HEK293 (cell line): ENCODE results near the gene VGLL4.

Experiments
- SP2 ChIP-seq: fragments of 450-650 bp; formaldehyde crosslinking; IDR thresholded peaks from 2 replicates; pipeline ENCODE4 v1.5.1; 2016; ENCODE audit warnings: missing biosample characterization, missing genetic modification characterization
- ZNF146 ChIP-seq: fragments of 450-650 bp; formaldehyde crosslinking; IDR thresholded peaks from 2 replicates; pipeline ENCODE4 v1.5.1; 2016; ENCODE audit warnings: missing biosample characterization, missing genetic modification characterization
- ZNF530 ChIP-seq: fragments of 450-650 bp; formaldehyde crosslinking; IDR thresholded peaks from 2 replicates; pipeline ENCODE4 v1.5.1; 2016; ENCODE audit warnings: low read depth, missing biosample characterization, missing genetic modification characterization

DNA sequence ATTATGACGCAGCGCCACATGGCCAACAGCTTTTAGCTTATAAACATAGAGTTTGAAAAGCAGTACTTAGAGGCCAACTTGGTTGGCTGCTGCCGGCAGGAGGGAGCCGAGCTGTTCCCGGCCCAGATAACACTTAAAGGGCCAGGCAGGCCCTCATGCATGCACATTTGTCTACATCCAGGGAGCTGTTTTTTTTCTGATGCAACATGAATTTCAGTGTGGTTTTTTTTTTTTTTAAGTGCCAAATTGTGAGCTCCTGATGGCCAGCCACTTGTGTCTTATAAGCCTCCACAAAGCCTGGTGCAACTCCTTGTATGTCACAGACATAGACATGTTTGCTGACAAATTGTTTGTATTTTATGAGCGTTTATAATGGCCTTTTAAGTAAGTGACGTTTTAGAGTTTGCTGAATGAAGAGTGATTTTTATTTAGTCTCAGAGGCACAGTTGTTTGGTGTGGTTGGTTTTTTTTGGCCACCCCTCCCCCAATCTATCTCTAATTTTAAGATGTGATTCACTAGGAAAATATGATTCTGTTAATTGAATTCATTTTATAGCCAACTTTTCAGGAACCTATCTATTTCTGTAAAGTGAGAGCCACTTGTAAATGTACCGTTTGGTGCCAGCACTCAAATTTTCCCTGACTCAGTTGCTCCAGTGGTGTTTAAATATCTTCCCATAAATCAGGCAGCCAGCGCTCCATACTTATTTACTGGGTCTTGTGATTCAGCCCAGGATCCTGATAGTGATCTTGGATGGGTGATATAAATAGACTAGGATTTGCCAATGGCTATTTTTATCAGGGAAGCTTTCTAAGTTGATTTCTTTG, 134.3 kb downstream of the VGLL4 start:
- TF ChIP-seq ZNF530 (tag by site-specific recombination) = no peak
- TF ChIP-seq SP2 = peak; percentile 30; the same call in 1 of the 2 replicates
- no peak for TF ChIP-seq ZNF146
